ENCODE results near the gene MED14. TPM values are rescaled to one million over a fixed set of nuclear protein-coding genes. Genes with fewer than 3 reads are reported as not detected.

MED14 gene
- total RNA-seq, 1 donor from 2014 or later: 79.9 TPM

DNA sequence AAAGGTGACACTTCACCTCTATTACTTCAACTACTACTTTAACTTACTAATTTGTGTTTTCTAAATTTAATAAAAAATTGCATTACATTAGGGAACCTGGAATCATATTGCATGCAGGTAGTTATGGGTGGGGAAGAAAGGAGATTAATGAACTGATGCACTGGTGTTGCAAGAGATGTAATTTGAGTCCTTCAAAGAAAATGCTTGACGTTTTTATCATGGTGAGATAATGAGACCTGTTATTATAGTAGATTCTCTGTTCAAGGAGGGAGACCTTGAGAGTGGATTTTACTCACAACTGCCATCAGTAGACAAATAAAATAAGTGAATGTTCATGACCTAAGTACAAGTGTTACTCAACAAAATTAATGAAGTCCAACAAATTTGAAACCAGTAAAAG lies 26.4 kb upstream of the MED14 start:
- Histone ChIP-seq H3K79me2 (ENCODE audit: insufficient read depth, low read length) (no peaks in the 10 kb centered on the region), H4K20me1 (ENCODE audit: insufficient read depth, low read length) (no peaks in the 10 kb centered on the region), H3K4me1 (ENCODE audit: insufficient read depth, low read length) (no peaks in the 10 kb centered on the region), H3K4me2 (ENCODE audit: low read length) (no peak overlapping the region), H2AFZ (ENCODE audit: low read depth, low read length) (no peak overlapping the region), H3K9ac (ENCODE audit: low read length) (no peak overlapping the region), H3K4me3 (ENCODE audit: insufficient read depth, low read depth, low read length) (no peak overlapping the region), H3K27ac (ENCODE audit: low read depth, low read length) (no peak overlapping the region), H3K27me3 (ENCODE audit: insufficient read depth, low read length) (no peaks in the 10 kb centered on the region), H3K9me3 (ENCODE audit: insufficient read depth, low read depth, low read length) (no peaks in the 10 kb centered on the region), H3K36me3 (ENCODE audit: insufficient read depth, low read length) (no peaks in the 10 kb centered on the region)
- H3K9me3 Mint-ChIP-seq (ENCODE audit: unreplicated experiment): peaks cover 3% of the 10 kb centered on the region
- H3K4me3 Mint-ChIP-seq (ENCODE audit: unreplicated experiment): no peak overlapping the region
- DNase-seq (ENCODE audit: low read depth) (no peak), FAIRE-seq (no peak)
- H3K4me1 Mint-ChIP-seq (ENCODE audit: low read depth, unreplicated experiment): no peaks in the 10 kb centered on the region
- no peaks in the 10 kb centered on the region for H3K36me3 Mint-ChIP-seq (ENCODE audit: low read depth, unreplicated experiment)
- no peak overlapping the region for H3K27ac Mint-ChIP-seq (ENCODE audit: unreplicated experiment)
- TF ChIP-seq EZH2 (IDR thresholded peaks at IDR 0.05; ENCODE audit: insufficient read depth, low read length): no peak
- TF ChIP-seq, protein P1, sequence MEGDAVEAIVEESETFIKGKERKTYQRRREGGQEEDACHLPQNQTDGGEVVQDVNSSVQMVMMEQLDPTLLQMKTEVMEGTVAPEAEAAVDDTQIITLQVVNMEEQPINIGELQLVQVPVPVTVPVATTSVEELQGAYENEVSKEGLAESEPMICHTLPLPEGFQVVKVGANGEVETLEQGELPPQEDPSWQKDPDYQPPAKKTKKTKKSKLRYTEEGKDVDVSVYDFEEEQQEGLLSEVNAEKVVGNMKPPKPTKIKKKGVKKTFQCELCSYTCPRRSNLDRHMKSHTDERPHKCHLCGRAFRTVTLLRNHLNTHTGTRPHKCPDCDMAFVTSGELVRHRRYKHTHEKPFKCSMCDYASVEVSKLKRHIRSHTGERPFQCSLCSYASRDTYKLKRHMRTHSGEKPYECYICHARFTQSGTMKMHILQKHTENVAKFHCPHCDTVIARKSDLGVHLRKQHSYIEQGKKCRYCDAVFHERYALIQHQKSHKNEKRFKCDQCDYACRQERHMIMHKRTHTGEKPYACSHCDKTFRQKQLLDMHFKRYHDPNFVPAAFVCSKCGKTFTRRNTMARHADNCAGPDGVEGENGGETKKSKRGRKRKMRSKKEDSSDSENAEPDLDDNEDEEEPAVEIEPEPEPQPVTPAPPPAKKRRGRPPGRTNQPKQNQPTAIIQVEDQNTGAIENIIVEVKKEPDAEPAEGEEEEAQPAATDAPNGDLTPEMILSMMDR (IDR thresholded peaks at IDR 0.05; ENCODE audit: insufficient read depth, low read depth, low read length): no peak
- H3K27me3 Mint-ChIP-seq (ENCODE audit: low read depth, unreplicated experiment): no peaks in the 10 kb centered on the region

DNA sequence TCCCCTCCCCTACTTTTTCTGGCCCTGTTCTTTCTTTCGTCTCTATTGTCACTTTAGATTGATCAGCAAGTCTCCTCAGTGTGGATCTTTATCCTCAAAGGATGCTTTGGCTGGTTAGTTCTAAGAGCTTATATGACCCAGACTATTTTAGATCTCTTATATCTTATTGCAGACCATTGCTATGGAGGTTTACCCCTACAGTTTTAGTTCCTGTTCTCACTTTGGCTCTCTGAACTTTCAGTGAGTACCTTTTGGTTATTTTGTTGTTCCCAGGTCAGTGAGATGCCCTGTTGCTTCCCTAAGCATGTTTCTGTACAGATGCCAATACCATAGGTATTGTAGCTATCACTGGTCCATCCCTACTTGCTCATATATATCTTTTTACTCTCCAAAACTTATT lies 24.0 kb upstream of the MED14 start:
- Mint-ChIP-seq H3K9me3 (ENCODE audit: unreplicated experiment) (no peaks in the 10 kb centered on the region), H3K4me3 (ENCODE audit: unreplicated experiment) (no peak overlapping the region), H3K27ac (ENCODE audit: unreplicated experiment) (no peak overlapping the region), H3K27me3 (ENCODE audit: low read depth, unreplicated experiment) (no peaks in the 10 kb centered on the region), H3K4me1 (ENCODE audit: low read depth, unreplicated experiment) (no peaks in the 10 kb centered on the region), H3K36me3 (ENCODE audit: low read depth, unreplicated experiment) (no peaks in the 10 kb centered on the region)
- Histone ChIP-seq H3K9ac (ENCODE audit: low read length) (no peak overlapping the region), H3K27ac (ENCODE audit: low read depth, low read length) (no peak overlapping the region), H3K27me3 (ENCODE audit: insufficient read depth, low read length) (no peaks in the 10 kb centered on the region), H3K4me2 (ENCODE audit: low read length) (no peak overlapping the region), H3K4me3 (ENCODE audit: insufficient read depth, low read depth, low read length) (no peak overlapping the region), H3K79me2 (ENCODE audit: insufficient read depth, low read length) (no peaks in the 10 kb centered on the region), H4K20me1 (ENCODE audit: insufficient read depth, low read length) (no peaks in the 10 kb centered on the region), H3K4me1 (ENCODE audit: insufficient read depth, low read length) (peaks cover 8% of the 10 kb centered on the region), H2AFZ (ENCODE audit: low read depth, low read length) (no peak overlapping the region), H3K9me3 (ENCODE audit: insufficient read depth, low read depth, low read length) (no peaks in the 10 kb centered on the region), H3K36me3 (ENCODE audit: insufficient read depth, low read length) (no peaks in the 10 kb centered on the region)
- no peak for DNase-seq (ENCODE audit: low read depth)
- peak; percentile 87 for FAIRE-seq
- no peak for TF ChIP-seq EZH2 (IDR thresholded peaks at IDR 0.05; ENCODE audit: insufficient read depth, low read length)

DNA sequence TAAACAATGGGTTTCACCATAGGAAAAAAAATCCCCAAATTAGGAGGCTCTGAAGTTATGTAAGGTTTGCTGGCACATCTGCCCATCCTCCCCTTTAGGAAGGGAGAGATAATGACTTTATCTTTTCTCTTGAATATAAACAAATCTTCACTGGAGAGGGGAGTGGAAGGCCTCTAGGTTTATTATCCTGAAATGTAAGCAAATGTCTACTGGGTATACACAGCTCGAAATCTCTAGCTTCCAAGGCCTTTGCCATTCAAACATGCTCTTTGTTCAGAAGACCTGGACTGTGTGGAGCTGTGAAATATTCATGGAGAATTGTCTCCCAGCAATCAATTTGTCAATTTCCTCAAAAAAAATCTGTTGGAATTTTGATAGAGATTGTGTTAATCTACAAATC lies 21.7 kb upstream of the MED14 start:
- Histone ChIP-seq H3K4me3 (ENCODE audit: insufficient read depth, low read depth, low read length) (no peak overlapping the region), H3K36me3 (ENCODE audit: insufficient read depth, low read length) (no peaks in the 10 kb centered on the region), H3K9ac (ENCODE audit: low read length) (no peak overlapping the region), H3K27ac (ENCODE audit: low read depth, low read length) (no peak overlapping the region), H2AFZ (ENCODE audit: low read depth, low read length) (no peak overlapping the region), H3K4me1 (ENCODE audit: insufficient read depth, low read length) (peaks cover 8% of the 10 kb centered on the region), H3K4me2 (ENCODE audit: low read length) (no peak overlapping the region), H3K9me3 (ENCODE audit: insufficient read depth, low read depth, low read length) (no peaks in the 10 kb centered on the region), H4K20me1 (ENCODE audit: insufficient read depth, low read length) (no peaks in the 10 kb centered on the region), H3K27me3 (ENCODE audit: insufficient read depth, low read length) (no peaks in the 10 kb centered on the region), H3K79me2 (ENCODE audit: insufficient read depth, low read length) (no peaks in the 10 kb centered on the region)
- no peak for DNase-seq (ENCODE audit: low read depth)
- no peaks in the 10 kb centered on the region for H3K4me1 Mint-ChIP-seq (ENCODE audit: low read depth, unreplicated experiment)
- no peak overlapping the region for H3K4me3 Mint-ChIP-seq (ENCODE audit: unreplicated experiment)
- no peak overlapping the region for H3K27ac Mint-ChIP-seq (ENCODE audit: unreplicated experiment)
- TF ChIP-seq, protein P1 (IDR thresholded peaks at IDR 0.05; ENCODE audit: insufficient read depth, low read depth, low read length): no peak
- TF ChIP-seq EZH2 (IDR thresholded peaks at IDR 0.05; ENCODE audit: insufficient read depth, low read length): no peak
- H3K36me3 Mint-ChIP-seq (ENCODE audit: low read depth, unreplicated experiment): no peaks in the 10 kb centered on the region
- peaks cover 5% of the 10 kb centered on the region for H3K9me3 Mint-ChIP-seq (ENCODE audit: unreplicated experiment)
- no peaks in the 10 kb centered on the region for H3K27me3 Mint-ChIP-seq (ENCODE audit: low read depth, unreplicated experiment)
- FAIRE-seq: no peak
